ENCODE data around the gene IL3. TPM values are rescaled to one million over a fixed set of nuclear protein-coding genes. Genes with fewer than 3 reads are reported as not detected.

Gene IL3
- total and polyA plus RNA-seq, 9 of the 15 experiments (the other 6 are each of a cell fraction or from before 2014, with no cell fraction given), result not detected

DNA sequence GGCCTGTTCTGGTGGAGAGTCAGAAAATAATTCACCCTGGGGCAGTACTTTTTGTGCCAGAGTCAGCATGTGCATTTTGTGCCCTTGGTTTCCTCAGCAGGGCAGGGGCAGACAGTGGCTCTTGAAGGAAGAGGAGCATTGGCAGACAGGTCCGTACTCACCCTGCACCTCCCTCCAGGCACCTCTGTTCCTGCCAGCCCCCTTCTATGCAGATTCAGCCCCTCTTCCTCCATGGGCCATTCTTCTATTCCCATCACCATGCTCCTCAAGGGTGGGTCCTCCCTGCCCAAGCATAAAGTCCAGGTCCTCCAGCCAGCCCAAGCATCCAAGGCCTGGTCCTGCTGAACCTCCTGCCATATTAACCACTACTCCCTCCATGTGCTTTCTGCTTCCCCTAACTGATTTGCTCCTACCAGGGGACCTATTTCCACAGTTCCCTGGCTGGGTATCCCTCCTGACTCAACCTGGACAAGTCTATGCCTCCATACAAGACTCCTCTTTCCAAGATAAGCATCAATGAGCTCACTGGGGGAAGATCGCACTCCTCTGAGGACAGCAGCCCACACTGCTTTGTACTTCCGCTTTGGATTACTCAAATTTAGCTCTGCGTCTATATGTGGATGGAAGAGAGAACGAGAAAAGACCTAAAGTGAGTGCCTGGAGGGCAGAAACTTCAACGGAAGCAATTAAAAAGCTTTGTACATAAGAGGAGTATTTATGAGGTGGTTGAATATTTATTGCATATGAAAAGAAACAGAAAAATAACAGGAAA, 39.7 kb upstream of the IL3 start (continued):
- TF ChIP-seq RREB1 (CRISPR knock-in tag; IDR thresholded peaks at IDR 0.05) (no peak), ARID1B (IDR thresholded peaks at IDR 0.05) (peak; percentile 44; the same call in 1 of the 2 replicates), CC2D1A (IDR thresholded peaks at IDR 0.05) (no peak), SIN3A (IDR thresholded peaks at IDR 0.05; ENCODE audit: borderline replicate concordance in 2 of 2, control insufficient read depth in 1 of 2, low read depth in 2 of 2, low read length in 2 of 2) (no peak), ATF3 (IDR thresholded peaks at IDR 0.05) (peak; percentile 80), ATF3 (CRISPR knock-in tag; conservative IDR thresholded peaks at IDR 0.05) (no peak), CREB1 (IDR thresholded peaks at IDR 0.05) (no peak), CREB1 (CRISPR knock-in tag; IDR thresholded peaks at IDR 0.05) (0 out of 2 replicates have a peak, but pooled peaks have one; percentile 17), ZNF324 (CRISPR knock-in tag; IDR thresholded peaks at IDR 0.05) (no peak), MBD2 (IDR thresholded peaks at IDR 0.05; ENCODE audit: borderline replicate concordance, low read depth) (no peak), ETS2 (tag; IDR thresholded peaks at IDR 0.05; ENCODE audit: borderline replicate concordance, poor library complexity, severe bottlenecking) (no peak), CBX2 (IDR thresholded peaks at IDR 0.05; ENCODE audit: insufficient read depth, low read length, poor library complexity, severe bottlenecking) (no peak), KDM5B (IDR thresholded peaks at IDR 0.05; ENCODE audit: insufficient replicate concordance, low read depth, low read length) (no peak), SMARCA4 (IDR thresholded peaks at IDR 0.05) (peak; percentile 70), FUS (optimal IDR thresholded peaks at IDR 0.05; ENCODE audit: low read depth, low read length) (no peak)
- TF ChIP-seq, protein P1, sequence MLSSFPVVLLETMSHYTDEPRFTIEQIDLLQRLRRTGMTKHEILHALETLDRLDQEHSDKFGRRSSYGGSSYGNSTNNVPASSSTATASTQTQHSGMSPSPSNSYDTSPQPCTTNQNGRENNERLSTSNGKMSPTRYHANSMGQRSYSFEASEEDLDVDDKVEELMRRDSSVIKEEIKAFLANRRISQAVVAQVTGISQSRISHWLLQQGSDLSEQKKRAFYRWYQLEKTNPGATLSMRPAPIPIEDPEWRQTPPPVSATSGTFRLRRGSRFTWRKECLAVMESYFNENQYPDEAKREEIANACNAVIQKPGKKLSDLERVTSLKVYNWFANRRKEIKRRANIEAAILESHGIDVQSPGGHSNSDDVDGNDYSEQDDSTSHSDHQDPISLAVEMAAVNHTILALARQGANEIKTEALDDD (IDR thresholded peaks at IDR 0.05), result no peak

Measured in K562 (cell line).